Epithelial cell of prostate (primary cell): ENCODE results near the gene CENPP.

Source experiments
- DNase-seq: peaks from one replicate; pipeline ENCODE4 v3.0.0-alpha.2; 2011; ENCODE audit warnings: low read depth, low spot score
- H3K27ac ChIP-seq: fragments of 450-650 bp; 2 replicates; pipeline ENCODE4 v1.5.1; 2017; ENCODE audit warnings: mild to moderate bottlenecking

The CENPP gene

DNA sequence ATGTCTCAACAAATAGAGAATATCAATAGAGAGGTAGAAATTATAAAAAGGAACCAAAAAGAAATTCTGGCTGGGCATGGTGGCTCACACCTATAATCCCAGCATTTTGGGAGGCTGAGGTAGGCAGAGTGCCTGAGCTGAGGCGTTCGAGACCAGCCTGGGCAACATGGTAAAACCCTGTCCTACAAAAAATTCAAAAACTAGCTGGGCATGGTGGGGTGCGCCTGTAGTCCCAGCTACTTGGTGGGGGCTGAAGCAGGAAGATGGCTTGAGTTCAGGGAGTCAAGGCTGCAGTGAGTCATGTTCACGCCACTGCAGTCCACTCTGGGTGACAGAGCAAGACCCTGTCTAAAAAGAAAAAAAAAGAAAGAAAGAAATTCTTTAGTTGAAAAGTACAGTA lies 319.3 kb downstream of the CENPP start:
- DNase-seq, result no peak
- no peak overlapping the region for H3K27ac ChIP-seq

DNA sequence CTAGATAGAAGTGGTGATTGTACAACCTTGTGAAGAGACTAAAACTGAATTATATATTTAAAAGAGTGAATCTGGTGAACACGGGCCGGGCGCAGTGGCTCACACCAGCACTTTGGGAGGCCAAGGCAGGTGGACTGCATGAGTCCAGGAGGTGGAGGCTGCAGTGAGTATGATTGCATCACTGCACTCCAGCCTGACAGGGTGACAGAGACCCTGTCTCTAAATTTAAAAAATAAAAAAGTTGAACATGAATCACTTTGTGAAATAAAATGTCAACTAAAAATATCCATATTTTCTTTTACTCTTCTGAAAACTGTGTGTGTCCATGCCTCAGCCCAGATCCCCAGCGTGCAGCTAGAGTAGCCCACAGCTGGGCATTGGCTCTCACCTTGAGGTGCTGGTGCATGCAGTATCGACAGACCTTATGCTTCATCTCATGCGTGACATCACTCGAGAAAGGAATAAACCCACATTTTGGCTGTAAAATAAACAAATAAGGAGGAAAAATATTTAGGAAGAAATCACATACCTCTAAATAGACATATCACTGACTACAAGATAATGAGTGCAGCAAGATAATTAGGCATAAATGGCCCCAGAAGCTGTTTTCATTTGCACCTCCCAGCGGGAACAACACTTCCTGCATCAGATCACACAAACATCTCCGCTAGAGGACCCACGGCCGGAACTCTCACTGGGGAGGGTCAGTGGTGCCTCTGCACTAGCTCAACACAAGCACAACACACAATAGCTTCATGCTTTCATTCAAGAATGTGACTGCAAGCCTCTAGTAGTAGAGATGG lies 322.1 kb downstream of the CENPP start:
- no peak overlapping the region for H3K27ac ChIP-seq
- DNase-seq, result no peak

DNA sequence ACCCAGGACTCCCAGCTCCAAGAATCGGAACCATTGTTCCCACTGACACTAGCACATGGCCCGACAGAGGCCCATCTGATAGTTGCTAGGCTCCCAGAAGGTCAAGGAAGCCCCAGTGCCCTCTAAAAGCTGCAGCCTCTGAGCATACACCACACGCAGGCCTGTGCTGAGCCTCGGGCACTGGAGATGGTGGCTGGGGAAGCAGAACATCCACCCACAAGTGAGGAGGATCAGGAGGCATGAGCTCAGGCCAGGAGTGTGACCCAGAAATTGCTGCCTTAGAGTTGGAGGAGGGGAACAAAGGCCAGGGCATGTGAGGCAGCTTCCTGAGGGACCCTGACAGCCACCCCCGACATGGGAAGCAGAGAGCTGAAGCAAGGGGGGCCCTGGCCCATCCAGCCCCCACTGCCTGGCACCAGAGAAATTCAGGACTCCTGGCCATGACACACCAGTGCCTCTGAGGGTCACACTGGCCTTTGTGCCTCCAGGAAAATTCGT lies 322.8 kb downstream of the CENPP start:
- no peak for DNase-seq

GRCh38 chr9:92649007-92649406 lies 323.3 kb downstream of the CENPP start:
- no peak overlapping the region for H3K27ac ChIP-seq
- DNase-seq, result no peak

More for the DNA sequence above, 322.8 kb downstream of the CENPP start:
- H3K27ac ChIP-seq, result no peak overlapping the region

DNA sequence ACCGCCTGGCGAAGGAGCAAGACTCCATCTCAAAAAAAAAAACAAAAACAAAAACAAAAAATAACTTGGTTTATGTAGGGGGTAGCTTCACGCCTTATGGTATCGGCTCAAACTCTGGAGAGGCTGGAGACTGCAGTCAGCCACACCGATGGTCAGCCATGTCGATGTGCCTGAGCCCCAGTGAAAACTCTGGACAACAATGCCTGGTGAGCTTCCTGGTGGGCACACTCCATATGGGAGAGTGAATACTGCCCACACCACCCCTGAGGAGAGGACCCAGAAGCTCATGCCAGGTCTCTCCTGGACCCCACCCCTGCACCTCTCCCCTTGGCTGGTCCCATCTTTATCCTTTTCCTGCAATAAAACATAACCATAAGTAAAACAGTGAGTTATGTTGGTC lies 324.5 kb downstream of the CENPP start:
- no peak for DNase-seq
- H3K27ac ChIP-seq, result no peak overlapping the region

- no peak for DNase-seq
- no peak overlapping the region for H3K27ac ChIP-seq
Observed at GRCh38 chr9:92650839-92651621, 325.3 kb downstream of the CENPP start.

DNA sequence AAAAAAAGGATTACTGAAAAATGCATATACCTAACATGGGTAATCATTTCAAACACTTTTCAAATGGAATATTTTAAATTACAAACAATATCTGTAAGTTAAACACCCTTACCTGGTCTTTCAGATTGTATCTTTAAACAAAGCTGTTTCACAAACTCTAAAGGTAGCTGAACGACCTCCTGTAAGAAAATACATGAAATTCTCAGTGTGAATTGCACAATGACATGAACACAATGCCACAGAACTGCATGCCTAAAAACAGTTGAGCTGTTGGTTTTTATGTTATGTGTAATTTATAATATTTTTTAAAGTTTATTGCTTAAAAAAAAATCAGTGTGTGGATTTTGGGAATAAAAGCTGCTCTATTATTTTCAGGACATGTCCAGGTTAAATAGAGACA lies 326.7 kb downstream of the CENPP start:
- no peak for DNase-seq
- no peak overlapping the region for H3K27ac ChIP-seq

DNA sequence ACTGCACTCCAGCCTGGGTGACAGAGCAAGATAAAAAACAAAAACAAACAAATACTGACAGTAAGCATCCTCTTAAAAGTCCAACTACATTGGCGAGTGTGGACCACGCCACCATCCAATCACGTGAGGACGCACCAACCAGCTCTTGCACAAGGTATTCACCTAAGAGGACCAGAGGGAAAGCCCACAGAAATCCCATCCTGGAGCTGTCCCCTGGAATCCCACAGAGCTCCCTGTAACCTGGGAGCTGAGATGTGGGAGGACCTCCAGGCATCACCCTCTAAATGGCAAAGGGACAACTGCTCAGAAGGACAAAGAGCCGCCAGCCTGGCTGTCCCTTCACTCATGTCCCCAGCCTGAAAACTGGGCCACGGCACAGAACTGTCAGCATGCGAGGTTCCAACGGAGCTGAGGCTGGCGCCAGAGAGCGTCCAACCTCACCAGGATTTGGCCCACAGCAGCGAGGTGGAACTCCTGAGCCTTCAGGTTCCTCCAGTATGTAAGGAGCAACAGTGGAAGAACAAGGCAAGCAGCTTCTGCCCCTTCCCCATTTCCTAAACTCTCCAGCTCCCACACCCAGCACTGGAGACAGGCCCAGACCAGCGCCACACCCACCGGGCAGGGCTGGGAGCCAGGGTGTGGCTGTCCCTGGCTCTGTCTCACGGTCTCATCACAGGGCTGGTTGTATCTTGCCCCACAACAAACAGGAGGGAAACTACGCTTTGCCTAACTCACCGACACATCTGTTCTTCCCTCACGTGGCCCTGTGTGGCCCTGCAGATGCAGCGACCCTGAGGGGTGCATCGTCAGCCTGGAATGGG lies 328.9 kb downstream of the CENPP start:
- peak; percentile 66 for DNase-seq
- H3K27ac ChIP-seq, result peak overlapping the region; percentile 64

DNA sequence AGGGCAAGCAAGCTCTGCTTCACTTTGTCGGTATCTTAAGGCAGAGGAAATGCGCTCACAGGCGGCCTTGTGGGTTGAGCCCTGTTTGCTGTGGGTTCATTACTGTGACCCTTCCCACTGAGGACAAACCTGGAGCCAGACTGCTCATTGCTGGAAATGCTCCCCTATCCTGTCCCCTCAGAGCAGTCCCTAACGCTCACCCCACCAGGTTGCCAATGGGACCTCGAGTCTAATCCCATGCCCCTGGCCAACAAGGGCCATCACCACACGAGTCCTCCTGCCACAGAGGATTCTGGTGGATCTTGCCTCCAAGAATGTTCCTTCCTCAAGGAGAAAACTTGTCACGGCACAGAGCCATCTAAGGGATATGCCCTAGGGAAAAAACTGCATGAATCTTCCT lies 329.6 kb downstream of the CENPP start:
- no peak for DNase-seq
- H3K27ac ChIP-seq, result peak overlapping the region; percentile 64

DNA sequence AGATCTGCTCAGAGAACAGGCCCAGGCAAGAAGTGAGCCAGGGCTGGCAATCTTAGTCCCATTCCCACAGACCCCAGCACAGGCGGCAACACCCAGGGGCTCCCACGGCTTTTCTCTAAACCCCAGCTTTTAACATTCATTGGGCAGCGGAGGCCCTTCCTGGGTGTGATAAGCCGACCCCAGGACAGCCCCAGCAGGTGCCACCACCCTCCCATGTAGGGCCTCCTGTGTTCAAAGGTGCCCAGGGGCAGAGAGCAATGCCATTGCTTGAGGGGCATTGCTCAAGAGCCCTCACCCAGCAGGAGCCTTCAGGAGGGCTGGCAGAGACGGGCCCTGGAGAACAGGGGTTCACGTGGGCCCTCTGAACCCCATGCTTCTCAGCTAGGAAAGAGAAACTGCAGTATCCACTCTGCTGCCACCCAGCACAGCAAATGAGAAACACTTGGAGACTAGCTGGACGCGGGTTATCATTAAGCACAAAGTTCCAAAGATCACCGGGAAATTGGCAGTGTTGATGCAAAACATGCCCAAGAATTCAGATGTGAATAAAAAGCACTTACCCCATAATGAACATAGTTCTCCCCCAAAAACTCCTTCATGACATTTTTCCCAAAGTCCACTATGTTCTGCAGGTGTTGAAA lies 330.3 kb downstream of the CENPP start:
- no peak for DNase-seq
- peak overlapping the region; percentile 64 for H3K27ac ChIP-seq

GRCh38 chr9:92656537-92656925 lies 330.8 kb downstream of the CENPP start:
- no peak for DNase-seq
- no peak overlapping the region for H3K27ac ChIP-seq

DNA sequence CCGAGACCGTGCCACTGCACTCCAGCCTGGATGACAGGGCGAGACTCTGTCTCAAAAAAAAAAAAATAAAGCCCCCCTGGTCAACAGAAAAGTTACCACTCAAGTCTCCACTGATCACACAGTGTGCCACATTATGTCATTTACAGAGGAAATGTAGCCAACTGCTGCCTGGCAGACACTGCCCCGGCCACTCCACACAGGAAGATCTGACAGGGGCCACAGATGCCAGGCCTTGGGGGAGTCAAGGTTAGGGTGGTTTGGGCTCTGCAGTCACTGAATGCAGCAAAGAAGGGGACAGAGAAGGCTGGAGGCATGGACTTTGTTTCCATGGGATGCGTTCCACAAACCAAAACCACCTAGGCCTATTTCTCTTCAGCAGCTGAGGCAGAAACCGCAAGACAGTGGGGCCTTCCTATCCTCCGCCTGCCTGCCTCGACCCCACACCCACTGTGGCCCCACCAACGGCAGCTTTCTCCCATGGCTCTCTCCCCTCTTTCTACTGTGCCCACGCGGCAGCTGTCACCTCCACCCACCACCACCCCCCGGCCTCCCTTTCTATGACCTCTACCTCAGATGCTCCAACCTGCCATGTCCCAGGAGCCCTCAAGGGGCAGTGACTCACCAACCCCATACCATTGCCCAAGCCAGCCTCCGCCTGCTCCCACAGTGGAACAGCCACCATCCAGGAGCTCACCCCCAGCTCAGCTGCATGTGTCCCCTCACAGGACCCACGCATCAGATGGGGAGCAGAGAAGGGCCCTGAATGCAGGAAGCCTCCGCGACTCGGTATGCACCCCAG lies 331.7 kb downstream of the CENPP start:
- DNase-seq, result no peak
- H3K27ac ChIP-seq, result no peak overlapping the region

DNA sequence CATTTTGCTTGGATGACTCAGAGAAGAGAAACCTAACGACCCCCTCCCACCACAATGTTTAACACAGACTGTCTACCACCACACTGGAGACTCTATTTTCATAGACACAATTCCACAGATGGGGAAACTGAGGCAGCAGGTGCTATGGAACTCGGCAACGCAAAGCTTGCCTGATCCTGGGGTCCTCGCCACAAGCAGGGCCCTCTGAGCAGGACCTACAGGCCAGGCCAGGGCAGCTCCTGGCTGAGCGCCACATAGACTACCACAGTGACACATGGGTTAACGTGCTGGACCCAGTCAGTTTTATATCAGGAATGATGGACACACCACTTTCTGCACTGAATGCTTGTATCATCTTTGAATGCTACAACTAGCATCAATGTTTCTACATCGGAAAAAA lies 332.4 kb downstream of the CENPP start:
- no peak for DNase-seq
- H3K27ac ChIP-seq, result no peak overlapping the region

GRCh38 chr9:92658611-92659010 lies 332.9 kb downstream of the CENPP start:
- H3K27ac ChIP-seq, result no peak overlapping the region
- DNase-seq, result no peak

DNA sequence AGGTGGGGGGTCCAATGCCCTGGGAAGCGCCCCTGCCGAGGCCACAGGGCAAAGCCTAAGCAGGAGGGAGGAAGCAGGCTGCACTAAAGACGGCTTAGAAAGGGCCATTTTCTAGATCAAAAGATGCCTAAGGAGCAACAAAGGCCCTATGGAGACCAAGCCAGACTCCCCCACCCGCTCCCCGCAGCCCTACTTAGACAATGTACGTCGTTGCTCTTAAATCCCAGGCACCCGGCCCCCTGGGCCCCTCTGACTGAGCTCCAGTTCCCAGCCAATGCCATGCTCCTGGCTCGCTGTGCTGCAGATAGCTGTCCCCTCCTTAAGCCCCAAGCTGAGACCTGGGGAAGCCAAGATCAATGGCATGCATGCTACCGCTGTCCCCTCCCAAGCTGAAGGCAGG lies 333.8 kb downstream of the CENPP start:
- no peak for DNase-seq

DNA sequence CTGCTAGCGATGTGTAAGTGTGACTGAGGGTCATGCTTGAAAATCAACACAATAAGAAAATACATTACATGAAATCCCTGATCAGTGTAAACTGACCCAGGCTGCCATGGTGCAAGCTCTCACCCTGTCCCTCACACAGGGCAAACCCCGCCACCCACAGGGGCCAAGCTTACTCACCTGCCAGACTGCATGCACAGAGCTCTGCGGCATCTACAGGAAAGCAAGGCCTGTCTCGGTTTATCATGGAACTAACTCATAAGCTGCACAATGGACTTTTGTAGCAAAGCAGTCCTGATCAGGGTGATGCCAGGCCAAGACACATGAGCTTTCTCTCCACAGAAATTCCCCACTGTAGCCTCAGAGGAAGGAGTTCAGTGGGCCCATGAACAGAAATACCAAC lies 334.5 kb downstream of the CENPP start:
- H3K27ac ChIP-seq, result no peak overlapping the region
- no peak for DNase-seq

More for the DNA sequence above, 333.8 kb downstream of the CENPP start:
- no peak overlapping the region for H3K27ac ChIP-seq

- H3K27ac ChIP-seq, result no peak overlapping the region
- no peak for DNase-seq
Observed at GRCh38 chr9:92661127-92661526, 335.4 kb downstream of the CENPP start.

DNA sequence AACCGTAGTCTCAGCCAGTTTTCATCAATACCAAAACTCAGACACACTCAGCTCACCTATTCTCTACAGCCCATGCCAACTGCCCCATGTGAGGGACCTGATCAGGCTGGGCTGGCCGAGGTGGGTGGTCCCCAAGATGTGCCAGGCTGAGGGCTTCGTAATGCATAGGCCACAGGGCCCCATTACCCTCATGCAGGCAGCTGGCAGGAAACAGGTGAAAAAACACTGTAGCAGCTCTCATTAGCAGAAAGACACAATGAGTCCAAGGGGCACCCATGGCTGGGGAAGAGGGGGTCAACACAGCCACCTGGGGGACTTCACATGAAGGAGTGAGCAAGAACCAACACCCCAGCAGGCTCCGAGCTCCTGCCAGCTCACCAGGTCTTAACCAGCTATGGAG lies 336.0 kb downstream of the CENPP start:
- DNase-seq, result no peak
- H3K27ac ChIP-seq, result no peak overlapping the region

DNA sequence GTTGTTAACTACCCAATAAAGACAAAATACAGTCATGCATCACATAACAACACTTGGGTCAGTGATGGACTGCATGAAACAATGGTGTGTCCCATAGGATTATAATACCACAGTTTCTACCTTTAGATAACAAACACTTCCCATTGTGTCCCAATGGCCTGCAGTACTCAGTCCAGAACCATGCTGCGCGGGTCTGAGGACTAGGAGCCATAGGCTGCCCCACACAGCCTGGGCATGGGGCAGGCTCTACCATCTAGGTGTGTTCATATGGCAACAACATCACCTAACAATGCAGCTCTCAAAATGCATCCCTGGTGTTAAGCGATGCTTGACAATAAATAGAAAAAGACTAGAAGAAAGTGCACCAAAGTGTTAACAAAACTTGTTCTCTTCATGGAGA lies 337.4 kb downstream of the CENPP start:
- H3K27ac ChIP-seq, result no peak overlapping the region
- no peak for DNase-seq
